GM23338 (cell line): Measurements from ENCODE around the gene SUSD3. TPM values are rescaled to one million over a fixed set of nuclear protein-coding genes. Genes with fewer than 3 reads are reported as not detected.

Experiments used
- ATAC-seq: fragments of 200-7000 bp; cut with Tn5 transposase; 3 replicates; pipeline ENCODE4 v1.9.1; 2020
- DNase-seq: peaks from one replicate; pipeline ENCODE4 v3.0.0-alpha.2; 2015; ENCODE audit warnings: low spot score
- H2AFZ ChIP-seq: fragments of 200-600 bp; sonication (generic); 2 replicates; pipeline ENCODE4 v1.8.0; 2016; ENCODE audit warnings: antibody characterized with exemption, mild to moderate bottlenecking, moderate library complexity
- H3F3A ChIP-seq: fragments of 200-600 bp; sonication (generic); replicated peaks from 2 replicates; pipeline ENCODE4 v1.8.0; 2017; ENCODE audit warnings: antibody characterized with exemption, mixed run types, low read depth
- H3K27ac ChIP-seq: fragments of 200-600 bp; sonication (generic); 2 replicates; pipeline ENCODE4 v1.6.1; 2016; ENCODE audit warnings: low read depth
- H3K27me3 ChIP-seq: fragments of 200-600 bp; sonication (generic); 2 replicates; pipeline ENCODE4 v1.8.0; 2016; ENCODE audit warnings: mild to moderate bottlenecking, mixed run types, moderate library complexity; ENCODE audit not compliant: insufficient read depth
- H3K36me3 ChIP-seq: fragments of 200-600 bp; sonication (generic); 2 replicates; pipeline ENCODE4 v1.8.0; 2016; ENCODE audit warnings: mild to moderate bottlenecking; ENCODE audit not compliant: insufficient read depth
- H3K4me1 ChIP-seq: fragments of 200-600 bp; sonication (generic); 2 replicates; pipeline ENCODE4 v1.8.0; 2016; ENCODE audit warnings: mild to moderate bottlenecking, moderate library complexity; ENCODE audit not compliant: insufficient read depth
- H3K4me2 ChIP-seq: fragments of 200-600 bp; sonication (generic); 2 replicates; pipeline ENCODE4 v1.7.1; 2017; ENCODE audit warnings: mixed run types
- H3K4me3 ChIP-seq: fragments of 200-600 bp; sonication (generic); 2 replicates; pipeline ENCODE4 v1.6.1; 2016; ENCODE audit warnings: mixed run types
- H3K79me2 ChIP-seq: fragments of 200-600 bp; sonication (generic); replicated peaks from 2 replicates; pipeline ENCODE4 v1.8.0; 2017; ENCODE audit warnings: mild to moderate bottlenecking; ENCODE audit not compliant: insufficient read depth
- H3K9me2 ChIP-seq: fragments of 200-600 bp; sonication (generic); 2 replicates; pipeline ENCODE4 v1.8.0; 2017; ENCODE audit not compliant: insufficient read depth
- H4K20me1 ChIP-seq: fragments of 200-600 bp; sonication (generic); replicated peaks from 2 replicates; pipeline ENCODE4 v1.8.0; 2017; ENCODE audit warnings: mild to moderate bottlenecking; ENCODE audit not compliant: insufficient read depth
- H3K27ac Mint-ChIP-seq: 2 replicates; pipeline ENCODE4 v1.8.0; 2020; ENCODE audit warnings: inconsistent platforms, mild to moderate bottlenecking, moderate library complexity, mixed read lengths
- H3K27me3 Mint-ChIP-seq: 3 replicates; pipeline ENCODE4 v1.8.0; 2022; ENCODE audit warnings: low read depth, mild to moderate bottlenecking, moderate library complexity, mixed read lengths, inconsistent platforms; ENCODE audit not compliant: insufficient read depth, poor library complexity
- H3K36me3 Mint-ChIP-seq: 3 replicates; pipeline ENCODE4 v1.8.0; 2021; ENCODE audit warnings: low read depth, mild to moderate bottlenecking, inconsistent platforms, moderate library complexity, mixed read lengths
- H3K4me1 Mint-ChIP-seq: 3 replicates; pipeline ENCODE4 v1.8.0; 2020; ENCODE audit warnings: mild to moderate bottlenecking, inconsistent platforms, mixed read lengths
- H3K4me3 Mint-ChIP-seq: 3 replicates; pipeline ENCODE4 v1.8.0; 2021; ENCODE audit warnings: moderate library complexity, mild to moderate bottlenecking, inconsistent platforms, mixed read lengths
- H3K9me3 Mint-ChIP-seq: 3 replicates; pipeline ENCODE4 v1.8.0; 2020; ENCODE audit warnings: moderate library complexity, mild to moderate bottlenecking, inconsistent platforms, mixed read lengths
- CREB1 ChIP-seq: fragments of 250-450 bp; sonication (Bioruptor Pico); IDR thresholded peaks from 2 replicates; pipeline ENCODE4 v1.5.0; 2020; ENCODE audit warnings: low read depth, mild to moderate bottlenecking, moderate library complexity
- ETS1 ChIP-seq: IDR thresholded peaks from 2 replicates; pipeline ENCODE4 v1.6.1; 2016; ENCODE audit warnings: antibody characterized with exemption
- EZH2 ChIP-seq: fragments of 200-600 bp; sonication (generic); IDR thresholded peaks from one replicate; pipeline ENCODE4 v1.8.0; 2017; ENCODE audit warnings: antibody characterized with exemption, mild to moderate bottlenecking, low read depth; ENCODE audit not compliant: unreplicated experiment
- EZH2phosphoT487 ChIP-seq: fragments of 200-600 bp; sonication (generic); IDR thresholded peaks from one replicate; pipeline ENCODE4 v1.8.1; 2018; ENCODE audit warnings: antibody characterized with exemption; ENCODE audit not compliant: unreplicated experiment
- JUNB ChIP-seq: IDR thresholded peaks from one replicate; pipeline ENCODE4 v1.6.1; 2016; ENCODE audit warnings: antibody characterized with exemption; ENCODE audit not compliant: unreplicated experiment
- NANOG ChIP-seq: IDR thresholded peaks from 2 replicates; pipeline ENCODE4 v1.6.1; 2016; ENCODE audit warnings: antibody characterized with exemption, borderline replicate concordance
- POLR2AphosphoS5 ChIP-seq: IDR thresholded peaks from 2 replicates; pipeline ENCODE4 v1.6.1; 2016; ENCODE audit warnings: antibody characterized with exemption, low read depth
- REST ChIP-seq: IDR thresholded peaks from one replicate; pipeline ENCODE4 v1.6.1; 2018; ENCODE audit warnings: antibody characterized with exemption; ENCODE audit not compliant: unreplicated experiment
- STAT1 ChIP-seq: IDR thresholded peaks from one replicate; pipeline ENCODE4 v1.6.1; 2016; ENCODE audit warnings: antibody characterized with exemption; ENCODE audit not compliant: unreplicated experiment
- ZNF114 ChIP-seq: fragments of 250-450 bp; sonication (Bioruptor Pico); IDR thresholded peaks from 2 replicates; pipeline ENCODE4 v1.5.0; 2020; ENCODE audit warnings: mild to moderate bottlenecking, moderate library complexity
- ZNF331 ChIP-seq: fragments of 250-450 bp; sonication (Bioruptor Pico); IDR thresholded peaks from 2 replicates; pipeline ENCODE4 v1.5.0; 2020; ENCODE audit warnings: low read depth, mild to moderate bottlenecking, moderate library complexity
- polyA plus RNA-seq: library from polyadenylated mRNA; unstranded; fragments of >200 nt; fragmentation: Nextera tagmentation; extraction: Ambion mirVana; gene quantifications from 2 replicates; pipeline ENCODE4 v1.2.1, GENCODE V29; 2016
- total RNA-seq: library from RNA; depleted of rRNA; stranded (reverse); fragments of >200 nt; shearing (Covaris generic); gene quantifications from 2 replicates; pipeline ENCODE4 v1.2.3, GENCODE V29; 2014
- TF ChIP-seq, protein P1 (sequence below), 2 experiments: fragments of 200-600 bp in 1 of 2; sonication (generic) in 1 of 2; conservative IDR thresholded peaks; 2 replicates each; pipeline versions ENCODE4 v1.5.1 to v1.6.1; 2016 to 2017; ENCODE audit warnings: antibody characterized with exemption in 2 of 2, low read depth in 2 of 2, mild to moderate bottlenecking in 2 of 2, moderate library complexity in 1 of 2
- TF ChIP-seq, protein P2 (sequence below): fragments of 250-450 bp; sonication (Bioruptor Pico); IDR thresholded peaks from 2 replicates; pipeline ENCODE4 v1.5.0; 2020; ENCODE audit warnings: mild to moderate bottlenecking, moderate library complexity

Gene SUSD3
- total and polyA plus RNA-seq, 2 experiments from 2014 or later = 6.9 to 20.1 TPM

- Histone ChIP-seq H4K20me1 (0 out of 2 replicates have a peak, but pooled peaks cover 3% of the 10 kb centered on the region), H3K27ac (no peak overlapping the region), H2AFZ (no peak overlapping the region), H3K4me1 (peaks cover 9% of the 10 kb centered on the region), H3K36me3 (no peaks in the 10 kb centered on the region), H3K79me2 (0 out of 2 replicates have a peak, but pooled peaks cover 6% of the 10 kb centered on the region), H3K9me2 (no peaks in the 10 kb centered on the region), H3K27me3 (no peaks in the 10 kb centered on the region), H3K4me2 (no peak overlapping the region), H3F3A (no peaks in the 10 kb centered on the region), H3K4me3 (no peak overlapping the region)
- 0 out of 2 replicates have a peak overlapping the region, but pooled peaks have one; percentile 56 for H3K27ac Mint-ChIP-seq
- H3K4me3 Mint-ChIP-seq = no peak overlapping the region
- H3K27me3 Mint-ChIP-seq = peaks cover 6% of the 10 kb centered on the region
- ATAC-seq (no peak; the same call in 2 of the 3 replicates), DNase-seq (no peak)
- TF ChIP-seq STAT1 = no peak
- TF ChIP-seq, protein P1, sequence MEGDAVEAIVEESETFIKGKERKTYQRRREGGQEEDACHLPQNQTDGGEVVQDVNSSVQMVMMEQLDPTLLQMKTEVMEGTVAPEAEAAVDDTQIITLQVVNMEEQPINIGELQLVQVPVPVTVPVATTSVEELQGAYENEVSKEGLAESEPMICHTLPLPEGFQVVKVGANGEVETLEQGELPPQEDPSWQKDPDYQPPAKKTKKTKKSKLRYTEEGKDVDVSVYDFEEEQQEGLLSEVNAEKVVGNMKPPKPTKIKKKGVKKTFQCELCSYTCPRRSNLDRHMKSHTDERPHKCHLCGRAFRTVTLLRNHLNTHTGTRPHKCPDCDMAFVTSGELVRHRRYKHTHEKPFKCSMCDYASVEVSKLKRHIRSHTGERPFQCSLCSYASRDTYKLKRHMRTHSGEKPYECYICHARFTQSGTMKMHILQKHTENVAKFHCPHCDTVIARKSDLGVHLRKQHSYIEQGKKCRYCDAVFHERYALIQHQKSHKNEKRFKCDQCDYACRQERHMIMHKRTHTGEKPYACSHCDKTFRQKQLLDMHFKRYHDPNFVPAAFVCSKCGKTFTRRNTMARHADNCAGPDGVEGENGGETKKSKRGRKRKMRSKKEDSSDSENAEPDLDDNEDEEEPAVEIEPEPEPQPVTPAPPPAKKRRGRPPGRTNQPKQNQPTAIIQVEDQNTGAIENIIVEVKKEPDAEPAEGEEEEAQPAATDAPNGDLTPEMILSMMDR (conservative IDR thresholded peaks at IDR 0.05; ENCODE audit: low read depth in 2 of 2) = no peak
- TF ChIP-seq ZNF114 = no peak
- no peak for TF ChIP-seq NANOG
- TF ChIP-seq ZNF331 (CRISPR knock-in tag) = no peak
- TF ChIP-seq JUNB = no peak
- TF ChIP-seq, protein P2, sequence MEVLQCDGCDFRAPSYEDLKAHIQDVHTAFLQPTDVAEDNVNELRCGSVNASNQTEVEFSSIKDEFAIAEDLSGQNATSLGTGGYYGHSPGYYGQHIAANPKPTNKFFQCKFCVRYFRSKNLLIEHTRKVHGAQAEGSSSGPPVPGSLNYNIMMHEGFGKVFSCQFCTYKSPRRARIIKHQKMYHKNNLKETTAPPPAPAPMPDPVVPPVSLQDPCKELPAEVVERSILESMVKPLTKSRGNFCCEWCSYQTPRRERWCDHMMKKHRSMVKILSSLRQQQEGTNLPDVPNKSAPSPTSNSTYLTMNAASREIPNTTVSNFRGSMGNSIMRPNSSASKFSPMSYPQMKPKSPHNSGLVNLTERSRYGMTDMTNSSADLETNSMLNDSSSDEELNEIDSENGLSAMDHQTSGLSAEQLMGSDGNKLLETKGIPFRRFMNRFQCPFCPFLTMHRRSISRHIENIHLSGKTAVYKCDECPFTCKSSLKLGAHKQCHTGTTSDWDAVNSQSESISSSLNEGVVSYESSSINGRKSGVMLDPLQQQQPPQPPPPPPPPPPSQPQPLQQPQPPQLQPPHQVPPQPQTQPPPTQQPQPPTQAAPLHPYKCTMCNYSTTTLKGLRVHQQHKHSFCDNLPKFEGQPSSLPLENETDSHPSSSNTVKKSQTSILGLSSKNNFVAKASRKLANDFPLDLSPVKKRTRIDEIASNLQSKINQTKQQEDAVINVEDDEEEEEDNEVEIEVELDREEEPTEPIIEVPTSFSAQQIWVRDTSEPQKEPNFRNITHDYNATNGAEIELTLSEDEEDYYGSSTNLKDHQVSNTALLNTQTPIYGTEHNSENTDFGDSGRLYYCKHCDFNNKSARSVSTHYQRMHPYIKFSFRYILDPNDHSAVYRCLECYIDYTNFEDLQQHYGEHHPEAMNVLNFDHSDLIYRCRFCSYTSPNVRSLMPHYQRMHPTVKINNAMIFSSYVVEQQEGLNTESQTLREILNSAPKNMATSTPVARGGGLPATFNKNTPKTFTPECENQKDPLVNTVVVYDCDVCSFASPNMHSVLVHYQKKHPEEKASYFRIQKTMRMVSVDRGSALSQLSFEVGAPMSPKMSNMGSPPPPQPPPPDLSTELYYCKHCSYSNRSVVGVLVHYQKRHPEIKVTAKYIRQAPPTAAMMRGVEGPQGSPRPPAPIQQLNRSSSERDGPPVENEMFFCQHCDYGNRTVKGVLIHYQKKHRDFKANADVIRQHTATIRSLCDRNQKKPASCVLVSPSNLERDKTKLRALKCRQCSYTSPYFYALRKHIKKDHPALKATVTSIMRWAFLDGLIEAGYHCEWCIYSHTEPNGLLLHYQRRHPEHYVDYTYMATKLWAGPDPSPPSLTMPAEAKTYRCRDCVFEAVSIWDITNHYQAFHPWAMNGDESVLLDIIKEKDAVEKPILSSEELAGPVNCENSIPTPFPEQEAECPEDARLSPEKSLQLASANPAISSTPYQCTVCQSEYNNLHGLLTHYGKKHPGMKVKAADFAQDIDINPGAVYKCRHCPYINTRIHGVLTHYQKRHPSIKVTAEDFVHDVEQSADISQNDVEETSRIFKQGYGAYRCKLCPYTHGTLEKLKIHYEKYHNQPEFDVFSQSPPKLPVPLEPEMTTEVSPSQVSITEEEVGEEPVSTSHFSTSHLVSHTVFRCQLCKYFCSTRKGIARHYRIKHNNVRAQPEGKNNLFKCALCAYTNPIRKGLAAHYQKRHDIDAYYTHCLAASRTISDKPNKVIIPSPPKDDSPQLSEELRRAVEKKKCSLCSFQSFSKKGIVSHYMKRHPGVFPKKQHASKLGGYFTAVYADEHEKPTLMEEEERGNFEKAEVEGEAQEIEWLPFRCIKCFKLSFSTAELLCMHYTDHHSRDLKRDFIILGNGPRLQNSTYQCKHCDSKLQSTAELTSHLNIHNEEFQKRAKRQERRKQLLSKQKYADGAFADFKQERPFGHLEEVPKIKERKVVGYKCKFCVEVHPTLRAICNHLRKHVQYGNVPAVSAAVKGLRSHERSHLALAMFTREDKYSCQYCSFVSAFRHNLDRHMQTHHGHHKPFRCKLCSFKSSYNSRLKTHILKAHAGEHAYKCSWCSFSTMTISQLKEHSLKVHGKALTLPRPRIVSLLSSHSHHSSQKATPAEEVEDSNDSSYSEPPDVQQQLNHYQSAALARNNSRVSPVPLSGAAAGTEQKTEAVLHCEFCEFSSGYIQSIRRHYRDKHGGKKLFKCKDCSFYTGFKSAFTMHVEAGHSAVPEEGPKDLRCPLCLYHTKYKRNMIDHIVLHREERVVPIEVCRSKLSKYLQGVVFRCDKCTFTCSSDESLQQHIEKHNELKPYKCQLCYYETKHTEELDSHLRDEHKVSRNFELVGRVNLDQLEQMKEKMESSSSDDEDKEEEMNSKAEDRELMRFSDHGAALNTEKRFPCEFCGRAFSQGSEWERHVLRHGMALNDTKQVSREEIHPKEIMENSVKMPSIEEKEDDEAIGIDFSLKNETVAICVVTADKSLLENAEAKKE (CRISPR knock-in tag) = no peak
- no peak for TF ChIP-seq ETS1
- TF ChIP-seq POLR2AphosphoS5 = no peak
- TF ChIP-seq EZH2phosphoT487 = no peak
- no peak for TF ChIP-seq CREB1 (CRISPR knock-in tag)
- TF ChIP-seq REST = no peak
- TF ChIP-seq EZH2 = no peak
- H3K36me3 Mint-ChIP-seq = peaks cover 5% of the 10 kb centered on the region; the same call in 2 of the 3 replicates
- H3K4me1 Mint-ChIP-seq = peaks cover 30% of the 10 kb centered on the region
- no peaks in the 10 kb centered on the region for H3K9me3 Mint-ChIP-seq
Measured at GRCh38 chr9:93127395-93127911, 69.0 kb downstream of the SUSD3 start.
